Activated CD8-positive, alpha-beta memory T cell treated with anti-CD3 and anti-CD28 coated beads, Interleukin-2, amount 10 ng/mL, durations not matched to agents 7 days and 5 days (primary cell): ENCODE results near the gene HSD17B8. TPM values are rescaled to one million over a fixed set of nuclear protein-coding genes. Genes with fewer than 3 reads are reported as not detected.
A peak's percentile ranks its signal among the peaks of the same experiment; 100 is the strongest.

Source experiments
- ATAC-seq: fragments of 150-1000 bp; cut with Tn5 transposase; one replicate; pipeline ENCODE4 v1.10.0; 2021; ENCODE audit warnings: moderate library complexity
- CTCF ChIA-PET: fragments of 350-600 bp; sonication (Branson Sonifier 250); formaldehyde crosslinking; loops from one replicate; lab custom pipeline; 2021; ENCODE audit warnings: antibody characterized with exemption; lab: Charles Lee
- DNase-seq: peaks from one replicate; pipeline ENCODE4 v3.0.0-alpha.2; 2020
- H3K27ac Mint-ChIP-seq: one replicate; pipeline ENCODE4 v1.8.0; 2021; ENCODE audit warnings: mild to moderate bottlenecking, mixed read lengths
- H3K27me3 Mint-ChIP-seq: one replicate; pipeline ENCODE4 v1.8.0; 2021; ENCODE audit warnings: mixed read lengths
- H3K36me3 Mint-ChIP-seq: one replicate; pipeline ENCODE4 v1.8.0; 2021; ENCODE audit warnings: mild to moderate bottlenecking, mixed read lengths
- H3K4me1 Mint-ChIP-seq: one replicate; pipeline ENCODE4 v1.8.0; 2021; ENCODE audit warnings: mixed read lengths
- H3K4me3 Mint-ChIP-seq: one replicate; pipeline ENCODE4 v1.8.0; 2021; ENCODE audit warnings: mild to moderate bottlenecking, moderate library complexity, mixed read lengths
- H3K9me3 Mint-ChIP-seq: one replicate; pipeline ENCODE4 v1.8.0; 2022; ENCODE audit warnings: low read depth, mixed read lengths
- total RNA-seq, 2 experiments: library from RNA; stranded (reverse); gene quantifications; one replicate each; pipeline ENCODE4 v1.2.3, GENCODE V29; 2021

Gene HSD17B8
- total RNA-seq, 2 experiments from 2014 or later, result 18.6 to 20.9 TPM

- H3K27me3 Mint-ChIP-seq, result no peaks in the 10 kb centered on the region
- peaks cover 51% of the 10 kb centered on the region for H3K36me3 Mint-ChIP-seq
- H3K4me1 Mint-ChIP-seq, result peaks cover 58% of the 10 kb centered on the region
- H3K27ac Mint-ChIP-seq, result peak overlapping the region; percentile 80
- no peak for ATAC-seq
- H3K4me3 Mint-ChIP-seq, result peak overlapping the region; percentile 99
- DNase-seq, result no peak
- no peaks in the 10 kb centered on the region for H3K9me3 Mint-ChIP-seq
- CTCF ChIA-PET, result interaction anchor here (0.8 to 4.2 kb wide), 6 partner anchors 10 to 145 kb away, joined by 3 to 46 read pairs (median 8); partner anchors contain the start of genes RGL2 and RING1
Measured at GRCh38 chr6:33198853-33199436, 5.5 kb upstream of the HSD17B8 start.

GRCh38 chr6:33199687-33200218, 4.7 kb upstream of the HSD17B8 start:
- Mint-ChIP-seq H3K27ac (peak overlapping the region; percentile 97), H3K4me1 (peaks cover 62% of the 10 kb centered on the region), H3K27me3 (no peaks in the 10 kb centered on the region), H3K9me3 (no peaks in the 10 kb centered on the region), H3K4me3 (peak overlapping the region; percentile 99), H3K36me3 (peaks cover 46% of the 10 kb centered on the region)
- CTCF ChIA-PET, result interaction anchor here (0.8 to 4.2 kb wide), 4 partner anchors 9 to 99 kb away, joined by 3 to 46 read pairs (median 22); partner anchors contain the start of genes RGL2 and RING1
- DNase-seq (peak; percentile 88), ATAC-seq (peak; percentile 45)

- no peaks in the 10 kb centered on the region for H3K27me3 Mint-ChIP-seq
- peak within 1 kb of the TSS; percentile 99 for H3K4me3 Mint-ChIP-seq
- H3K9me3 Mint-ChIP-seq, result no peaks in the 10 kb centered on the region
- CTCF ChIA-PET, result interaction anchor here (3.8 to 4.2 kb wide), 2 partner anchors 40 to 48 kb away, joined by 35 to 46 read pairs; no protein-coding TSS in a partner anchor
- ATAC-seq (peak; percentile 70), DNase-seq (peak; percentile 100)
- peaks cover 39% of the 10 kb centered on the region for H3K36me3 Mint-ChIP-seq
- H3K27ac Mint-ChIP-seq, result peak within 1 kb of the TSS; percentile 97
- H3K4me1 Mint-ChIP-seq, result peaks cover 66% of the 10 kb centered on the region
Measured at GRCh38 chr6:33200219-33201146, 4.0 kb upstream of the HSD17B8 start, which contains the start of the genes RXRB and SLC39A7. Gene RXRB, minus strand, starts transcription at chr6:33200665. Its CDS starts 189 bp downstream, at chr6:33200476. Gene SLC39A7, plus strand, starts transcription at chr6:33200867. Its CDS starts 379 bp downstream, at chr6:33201246.

GRCh38 chr6:33201147-33201545, 3.3 kb upstream of the HSD17B8 start:
- peak overlapping the region; percentile 97 for H3K27ac Mint-ChIP-seq
- no peaks in the 10 kb centered on the region for H3K9me3 Mint-ChIP-seq
- no peak for DNase-seq
- CTCF ChIA-PET, result no interaction called here
- H3K27me3 Mint-ChIP-seq, result no peaks in the 10 kb centered on the region
- no peak for ATAC-seq
- peaks cover 32% of the 10 kb centered on the region for H3K36me3 Mint-ChIP-seq
- peaks cover 72% of the 10 kb centered on the region for H3K4me1 Mint-ChIP-seq
- H3K4me3 Mint-ChIP-seq, result peak overlapping the region; percentile 99

GRCh38 chr6:33201935-33202334, 2.5 kb upstream of the HSD17B8 start:
- H3K36me3 Mint-ChIP-seq, result peaks cover 28% of the 10 kb centered on the region
- CTCF ChIA-PET, result no interaction called here
- no peak for DNase-seq
- H3K9me3 Mint-ChIP-seq, result no peaks in the 10 kb centered on the region
- ATAC-seq, result no peak
- H3K27me3 Mint-ChIP-seq, result no peaks in the 10 kb centered on the region
- peaks cover 79% of the 10 kb centered on the region for H3K4me1 Mint-ChIP-seq
- peak overlapping the region; percentile 99 for H3K4me3 Mint-ChIP-seq
- H3K27ac Mint-ChIP-seq, result peak overlapping the region; percentile 97

GRCh38 chr6:33202799-33203198, 1.7 kb upstream of the HSD17B8 start:
- ATAC-seq (no peak), DNase-seq (peak; percentile 40)
- Mint-ChIP-seq H3K27ac (peak overlapping the region; percentile 29), H3K9me3 (no peaks in the 10 kb centered on the region), H3K4me1 (peaks cover 74% of the 10 kb centered on the region), H3K27me3 (no peaks in the 10 kb centered on the region), H3K4me3 (peak overlapping the region; percentile 16), H3K36me3 (peaks cover 28% of the 10 kb centered on the region)
- CTCF ChIA-PET, result interaction anchor here (1.1 kb wide), 1 partner anchor 45 kb away, joined by 4 read pairs; no protein-coding TSS in a partner anchor

- H3K27ac Mint-ChIP-seq, result no peak overlapping the region
- H3K36me3 Mint-ChIP-seq, result peaks cover 28% of the 10 kb centered on the region
- H3K4me3 Mint-ChIP-seq, result peak overlapping the region; percentile 82
- no peaks in the 10 kb centered on the region for H3K27me3 Mint-ChIP-seq
- H3K9me3 Mint-ChIP-seq, result no peaks in the 10 kb centered on the region
- H3K4me1 Mint-ChIP-seq, result peaks cover 66% of the 10 kb centered on the region
- ATAC-seq (no peak), DNase-seq (no peak)
- CTCF ChIA-PET, result interaction anchor here (1.1 kb wide), 1 partner anchor 44 kb away, joined by 4 read pairs; no protein-coding TSS in a partner anchor
Measured at GRCh38 chr6:33203443-33204164, 851 bp upstream of the HSD17B8 start.

- ATAC-seq (no peak), DNase-seq (no peak)
- H3K27me3 Mint-ChIP-seq, result no peaks in the 10 kb centered on the region
- no peaks in the 10 kb centered on the region for H3K9me3 Mint-ChIP-seq
- peak overlapping the region; percentile 41 for H3K27ac Mint-ChIP-seq
- H3K4me3 Mint-ChIP-seq, result peak overlapping the region; percentile 82
- peaks cover 66% of the 10 kb centered on the region for H3K4me1 Mint-ChIP-seq
- H3K36me3 Mint-ChIP-seq, result peaks cover 26% of the 10 kb centered on the region
- CTCF ChIA-PET, result interaction anchor here (1.0 to 2.4 kb wide), 3 partner anchors 45 to 358 kb away, joined by 3 to 22 read pairs (median 3); no protein-coding TSS in a partner anchor
Measured at GRCh38 chr6:33204165-33204414, 365 bp upstream of the HSD17B8 start.

GRCh38 chr6:33205191-33206026, 954 bp downstream of the HSD17B8 start:
- no peaks in the 10 kb centered on the region for H3K9me3 Mint-ChIP-seq
- peak; percentile 71 for DNase-seq
- CTCF ChIA-PET, result interaction anchor here (1.1 to 2.4 kb wide), 3 partner anchors 44 to 359 kb away, joined by 3 to 22 read pairs (median 4); no protein-coding TSS in a partner anchor
- H3K27ac Mint-ChIP-seq, result peak overlapping the region; percentile 94
- peak; percentile 24 for ATAC-seq
- H3K4me1 Mint-ChIP-seq, result peaks cover 65% of the 10 kb centered on the region
- peak overlapping the region; percentile 82 for H3K4me3 Mint-ChIP-seq
- no peaks in the 10 kb centered on the region for H3K27me3 Mint-ChIP-seq
- peaks cover 33% of the 10 kb centered on the region for H3K36me3 Mint-ChIP-seq

- CTCF ChIA-PET, result interaction anchor here (2.4 to 4.2 kb wide), 2 partner anchors 43 kb away, joined by 22 to 35 read pairs; no protein-coding TSS in a partner anchor
Measured at GRCh38 chr6:33206027-33206863, 1.8 kb downstream of the HSD17B8 start.

GRCh38 chr6:33206864-33207551, 2.6 kb downstream of the HSD17B8 start:
- CTCF ChIA-PET, result interaction anchor here (4.2 kb wide), 1 partner anchor 42 kb away, joined by 35 read pairs; no protein-coding TSS in a partner anchor
- no peaks in the 10 kb centered on the region for H3K27me3 Mint-ChIP-seq
- no peaks in the 10 kb centered on the region for H3K9me3 Mint-ChIP-seq
- no peak for DNase-seq
- H3K27ac Mint-ChIP-seq, result no peak overlapping the region
- peaks cover 58% of the 10 kb centered on the region for H3K4me1 Mint-ChIP-seq
- ATAC-seq, result no peak
- H3K4me3 Mint-ChIP-seq, result peak overlapping the region; percentile 82
- H3K36me3 Mint-ChIP-seq, result peaks cover 27% of the 10 kb centered on the region

More at GRCh38 chr6:33206027-33206863, 1.8 kb downstream of the HSD17B8 start:
- DNase-seq (no peak), ATAC-seq (no peak)
- no peaks in the 10 kb centered on the region for H3K9me3 Mint-ChIP-seq
- H3K4me3 Mint-ChIP-seq, result peak overlapping the region; percentile 82
- H3K27me3 Mint-ChIP-seq, result no peaks in the 10 kb centered on the region
- peak overlapping the region; percentile 94 for H3K27ac Mint-ChIP-seq
- peaks cover 30% of the 10 kb centered on the region for H3K36me3 Mint-ChIP-seq
- peaks cover 64% of the 10 kb centered on the region for H3K4me1 Mint-ChIP-seq
